ENCODE measurements around the gene TIMM13.

GRCh38 chr19:2411709-2412108 is 15.7 kb downstream of the TIMM13 start:
- TF ChIP-seq CTCF (IDR thresholded peaks at IDR 0.05) (no peak), POLR2A (IDR thresholded peaks at IDR 0.05) (no peak)

Measured in lower leg skin (tissue), 3 donors.